Activated CD4-positive, alpha-beta memory T cell treated with anti-CD3 and anti-CD28 coated beads, Interleukin-2, amount 10 ng/mL, durations not matched to agents 7 days and 5 days (primary cell): ENCODE measurements around the gene NCOR1. TPM values are rescaled to one million over a fixed set of nuclear protein-coding genes. Genes with fewer than 3 reads are reported as not detected.

Experiments used
- CTCF ChIA-PET: fragments of 350-600 bp; sonication (Branson Sonifier 250); formaldehyde crosslinking; loops from one replicate; lab custom pipeline; 2021; ENCODE audit warnings: antibody characterized with exemption, inconsistent platforms; lab: Charles Lee
- POLR2A ChIA-PET: fragments of 350-600 bp; sonication (Branson Sonifier 250); formaldehyde crosslinking; loops from one replicate; lab custom pipeline; 2021; ENCODE audit warnings: antibody characterized with exemption; lab: Charles Lee
- DNase-seq: peaks from one replicate; pipeline ENCODE4 v3.0.0-alpha.2; 2020
- H3K27ac Mint-ChIP-seq: one replicate; pipeline ENCODE4 v1.8.0; 2021; ENCODE audit warnings: mild to moderate bottlenecking, mixed read lengths
- H3K27me3 Mint-ChIP-seq: one replicate; pipeline ENCODE4 v1.8.0; 2021; ENCODE audit warnings: mixed read lengths
- H3K36me3 Mint-ChIP-seq: one replicate; pipeline ENCODE4 v1.8.0; 2021; ENCODE audit warnings: low read depth, mixed read lengths
- H3K4me1 Mint-ChIP-seq: one replicate; pipeline ENCODE4 v1.8.0; 2021; ENCODE audit warnings: mixed read lengths
- H3K4me3 Mint-ChIP-seq: one replicate; pipeline ENCODE4 v1.8.0; 2021; ENCODE audit warnings: mild to moderate bottlenecking, mixed read lengths
- H3K9me3 Mint-ChIP-seq: one replicate; pipeline ENCODE4 v1.8.0; 2021; ENCODE audit warnings: mixed read lengths
- total RNA-seq, 2 experiments: library from RNA; stranded (reverse); gene quantifications; one replicate each; pipeline ENCODE4 v1.2.3, GENCODE V29; 2021

Gene NCOR1
- total RNA-seq, 2 experiments from 2014 or later, result 136 to 141 TPM

GRCh38 chr17:16027708-16028584, 187.4 kb downstream of the NCOR1 start:
- peak overlapping the region; percentile 92 for H3K27ac Mint-ChIP-seq
- CTCF ChIA-PET, result interaction anchor here (1.0 to 1.9 kb wide), 2 partner anchors 29 to 163 kb away, joined by 3 to 7 read pairs; partner anchors contain the start of genes TTC19 and ZSWIM7
- H3K9me3 Mint-ChIP-seq, result no peaks in the 10 kb centered on the region
- peaks cover 35% of the 10 kb centered on the region for H3K4me1 Mint-ChIP-seq
- POLR2A ChIA-PET, result interaction anchor here (0.6 to 2.2 kb wide), 7 partner anchors 14 to 202 kb away, joined by 3 to 9 read pairs (median 4); partner anchors contain the start of genes NCOR1, TTC19 and ZSWIM7
- H3K4me3 Mint-ChIP-seq, result peak overlapping the region; percentile 3
- H3K36me3 Mint-ChIP-seq, result peaks cover 87% of the 10 kb centered on the region
- peak; percentile 57 for DNase-seq
- no peaks in the 10 kb centered on the region for H3K27me3 Mint-ChIP-seq

GRCh38 chr17:16026895-16027294, 188.4 kb downstream of the NCOR1 start:
- CTCF ChIA-PET, result interaction anchor here (1.0 to 1.9 kb wide), 2 partner anchors 28 to 164 kb away, joined by 3 to 7 read pairs; partner anchors contain the start of genes TTC19 and ZSWIM7
- Mint-ChIP-seq H3K4me3 (no peak overlapping the region), H3K27me3 (no peaks in the 10 kb centered on the region), H3K36me3 (peaks cover 84% of the 10 kb centered on the region), H3K4me1 (peaks cover 35% of the 10 kb centered on the region), H3K27ac (peak overlapping the region; percentile 92), H3K9me3 (no peaks in the 10 kb centered on the region)
- POLR2A ChIA-PET, result interaction anchor here (0.6 to 1.4 kb wide), 3 partner anchors 26 to 189 kb away, joined by 3 to 4 read pairs (median 3); partner anchors contain the start of gene NCOR1
- no peak for DNase-seq

- H3K4me3 Mint-ChIP-seq, result no peak overlapping the region
- no peak for DNase-seq
- no peak overlapping the region for H3K27ac Mint-ChIP-seq
- peaks cover 34% of the 10 kb centered on the region for H3K4me1 Mint-ChIP-seq
- peaks cover 83% of the 10 kb centered on the region for H3K36me3 Mint-ChIP-seq
- ChIA-PET CTCF (no interaction called here), POLR2A (no interaction called here)
- no peaks in the 10 kb centered on the region for H3K9me3 Mint-ChIP-seq
- no peaks in the 10 kb centered on the region for H3K27me3 Mint-ChIP-seq
These were observed 190.1 kb downstream of the NCOR1 start for GRCh38 chr17:16025202-16025601.

- ChIA-PET CTCF (interaction anchor here (0.7 kb wide), 1 partner anchor 80 kb away, joined by 3 read pairs; the partner anchor contains the start of gene ADORA2B), POLR2A (interaction anchor here (0.6 to 1.1 kb wide), 4 partner anchors 19 to 192 kb away, joined by 3 to 5 read pairs (median 3); partner anchors contain the start of genes NCOR1, PIGL, TTC19 and ZSWIM7)
- H3K9me3 Mint-ChIP-seq, result no peaks in the 10 kb centered on the region
- H3K4me1 Mint-ChIP-seq, result peaks cover 27% of the 10 kb centered on the region
- DNase-seq, result no peak
- no peak overlapping the region for H3K27ac Mint-ChIP-seq
- no peak overlapping the region for H3K4me3 Mint-ChIP-seq
- H3K27me3 Mint-ChIP-seq, result no peaks in the 10 kb centered on the region
- peaks cover 81% of the 10 kb centered on the region for H3K36me3 Mint-ChIP-seq
These were observed 191.5 kb downstream of the NCOR1 start for GRCh38 chr17:16023881-16024280.

GRCh38 chr17:16019347-16019746, 196.0 kb downstream of the NCOR1 start:
- no peaks in the 10 kb centered on the region for H3K27me3 Mint-ChIP-seq
- POLR2A ChIA-PET, result no interaction called here
- H3K4me1 Mint-ChIP-seq, result peaks cover 3% of the 10 kb centered on the region
- H3K36me3 Mint-ChIP-seq, result peaks cover 58% of the 10 kb centered on the region
- no peak overlapping the region for H3K27ac Mint-ChIP-seq
- CTCF ChIA-PET, result no interaction called here
- H3K9me3 Mint-ChIP-seq, result no peaks in the 10 kb centered on the region
- DNase-seq, result no peak
- H3K4me3 Mint-ChIP-seq, result no peak overlapping the region

GRCh38 chr17:16013943-16014407, 201.4 kb downstream of the NCOR1 start:
- peaks cover 53% of the 10 kb centered on the region for H3K36me3 Mint-ChIP-seq
- peaks cover 3% of the 10 kb centered on the region for H3K4me1 Mint-ChIP-seq
- H3K4me3 Mint-ChIP-seq, result no peak overlapping the region
- no peaks in the 10 kb centered on the region for H3K27me3 Mint-ChIP-seq
- H3K27ac Mint-ChIP-seq, result no peak overlapping the region
- DNase-seq, result no peak
- POLR2A ChIA-PET, result interaction anchor here (0.9 to 1.6 kb wide), 2 partner anchors 9 to 15 kb away, joined by 3 read pairs; no protein-coding TSS in a partner anchor
- CTCF ChIA-PET, result interaction anchor here (1.1 kb wide), 1 partner anchor 8 kb away, joined by 4 read pairs; no protein-coding TSS in a partner anchor
- no peaks in the 10 kb centered on the region for H3K9me3 Mint-ChIP-seq

- Mint-ChIP-seq H3K27me3 (no peaks in the 10 kb centered on the region), H3K36me3 (peaks cover 88% of the 10 kb centered on the region), H3K4me3 (no peak overlapping the region), H3K27ac (no peak overlapping the region), H3K4me1 (peaks cover 26% of the 10 kb centered on the region), H3K9me3 (no peaks in the 10 kb centered on the region)
- POLR2A ChIA-PET, result no interaction called here
- CTCF ChIA-PET, result no interaction called here
- no peak for DNase-seq
These were observed 207.9 kb downstream of the NCOR1 start for GRCh38 chr17:16007439-16007838.

- DNase-seq, result no peak
- peaks cover 41% of the 10 kb centered on the region for H3K4me1 Mint-ChIP-seq
- H3K27me3 Mint-ChIP-seq, result no peaks in the 10 kb centered on the region
- ChIA-PET CTCF (no interaction called here), POLR2A (no interaction called here)
- no peaks in the 10 kb centered on the region for H3K9me3 Mint-ChIP-seq
- H3K36me3 Mint-ChIP-seq, result peaks cover 87% of the 10 kb centered on the region
- H3K4me3 Mint-ChIP-seq, result no peak overlapping the region
- H3K27ac Mint-ChIP-seq, result no peak overlapping the region
These were observed 209.7 kb downstream of the NCOR1 start for GRCh38 chr17:16005636-16006035.

GRCh38 chr17:16003841-16004240, 211.5 kb downstream of the NCOR1 start:
- Mint-ChIP-seq H3K4me3 (no peak overlapping the region), H3K27ac (no peak overlapping the region), H3K36me3 (peaks cover 82% of the 10 kb centered on the region), H3K9me3 (no peaks in the 10 kb centered on the region), H3K27me3 (no peaks in the 10 kb centered on the region), H3K4me1 (peaks cover 45% of the 10 kb centered on the region)
- ChIA-PET POLR2A (interaction anchor here (1.2 to 1.4 kb wide), 2 partner anchors 10 to 20 kb away, joined by 3 read pairs; no protein-coding TSS in a partner anchor), CTCF (no interaction called here)
- no peak for DNase-seq

- Mint-ChIP-seq H3K9me3 (no peaks in the 10 kb centered on the region), H3K27me3 (no peaks in the 10 kb centered on the region), H3K4me3 (no peak overlapping the region), H3K4me1 (peaks cover 40% of the 10 kb centered on the region), H3K36me3 (peaks cover 71% of the 10 kb centered on the region), H3K27ac (no peak overlapping the region)
- ChIA-PET CTCF (no interaction called here), POLR2A (no interaction called here)
- DNase-seq, result no peak
These were observed 212.6 kb downstream of the NCOR1 start for GRCh38 chr17:16002708-16003260.

GRCh38 chr17:16001226-16001897, 214.0 kb downstream of the NCOR1 start:
- no peaks in the 10 kb centered on the region for H3K27me3 Mint-ChIP-seq
- peaks cover 58% of the 10 kb centered on the region for H3K36me3 Mint-ChIP-seq
- H3K4me1 Mint-ChIP-seq, result peaks cover 34% of the 10 kb centered on the region

More at GRCh38 chr17:16001226-16001897, 214.0 kb downstream of the NCOR1 start:
- no peak for DNase-seq
- ChIA-PET CTCF (interaction anchor here (0.6 to 1.1 kb wide), 4 partner anchors 10 to 520 kb away, joined by 3 read pairs; no protein-coding TSS in a partner anchor), POLR2A (interaction anchor here (0.6 to 3.3 kb wide), 6 partner anchors 8 to 379 kb away, joined by 3 to 22 read pairs (median 3); no protein-coding TSS in a partner anchor)
- H3K4me3 Mint-ChIP-seq, result peak overlapping the region; percentile 88
- peak overlapping the region; percentile 86 for H3K27ac Mint-ChIP-seq
- H3K9me3 Mint-ChIP-seq, result no peaks in the 10 kb centered on the region
